ENCODE measurements around the gene PGAP1. TPM values are rescaled to one million over a fixed set of nuclear protein-coding genes. Genes with fewer than 3 reads are reported as not detected.
A peak's percentile ranks its signal among the peaks of the same experiment; 100 is the strongest.

PGAP1 gene
- polyA plus RNA-seq (ENCODE audit: low read depth in 6 of 6), result under 1 TPM in 3 of 6 donors, not detected in 3; 0.22 to 0.39 (median 0.32) TPM

- no peaks in the 10 kb centered on the region for H3K9me3 Mint-ChIP-seq
- peak within 1 kb of the TSS; percentile 40 to 97 (median 91) for H3K27ac Mint-ChIP-seq
- no peaks in the 10 kb centered on the region for H3K36me3 Mint-ChIP-seq
- peak within 1 kb of the TSS; percentile 86 to 99 (median 96) for H3K4me3 Mint-ChIP-seq
- peak; percentile 84 for DNase-seq
- peak; percentile 86 to 88 for ATAC-seq (ENCODE audit: low read depth in 2 of 2)
- peaks cover 7 to 23% (median 16%) of the 10 kb centered on the region in 3 donors for H3K4me1 Mint-ChIP-seq
- H3K27me3 Mint-ChIP-seq, result peaks cover 0 to 11% (median 4%) of the 10 kb centered on the region in 3 donors
These were observed at the start of gene PGAP1 for GRCh38 chr2:196926562-196927375. PGAP1 (minus strand) TSS chr2:196926707; CDS start chr2:196926616, 91 bp downstream.

GRCh38 chr2:196974970-196975369 is 48.5 kb upstream of the PGAP1 start:
- H3K36me3 Mint-ChIP-seq, result no peaks in the 10 kb centered on the region
- H3K4me3 Mint-ChIP-seq, result no peak overlapping the region
- no peaks in the 10 kb centered on the region for H3K27me3 Mint-ChIP-seq
- peak overlapping the region in 1 of 6 donors; percentile 74 for H3K27ac Mint-ChIP-seq
- ATAC-seq (ENCODE audit: low read depth in 2 of 2), result no peak
- DNase-seq, result no peak
- peaks cover 0 to 7% (median 0%) of the 10 kb centered on the region in 7 donors for H3K9me3 Mint-ChIP-seq
- peaks cover 0 to 4% (median 0%) of the 10 kb centered on the region in 3 donors for H3K4me1 Mint-ChIP-seq

GRCh38 chr2:196971574-196972279 is 45.2 kb upstream of the PGAP1 start:
- H3K4me1 Mint-ChIP-seq, result no peaks in the 10 kb centered on the region
- ATAC-seq (ENCODE audit: low read depth in 2 of 2), result no peak
- DNase-seq, result no peak
- no peak overlapping the region for H3K27ac Mint-ChIP-seq
- peaks cover 0 to 5% (median 0%) of the 10 kb centered on the region in 7 donors for H3K9me3 Mint-ChIP-seq
- H3K4me3 Mint-ChIP-seq, result peak overlapping the region in 1 of 8 donors; percentile 44
- no peaks in the 10 kb centered on the region for H3K27me3 Mint-ChIP-seq
- peaks cover 0 to 7% of the 10 kb centered on the region in 2 donors for H3K36me3 Mint-ChIP-seq

- no peaks in the 10 kb centered on the region for H3K4me1 Mint-ChIP-seq
- H3K27me3 Mint-ChIP-seq, result no peaks in the 10 kb centered on the region
- H3K36me3 Mint-ChIP-seq, result peaks cover 0 to 7% of the 10 kb centered on the region in 2 donors
- no peak overlapping the region for H3K4me3 Mint-ChIP-seq
- DNase-seq, result no peak
- ATAC-seq (ENCODE audit: low read depth in 2 of 2), result no peak
- H3K27ac Mint-ChIP-seq, result no peak overlapping the region
- H3K9me3 Mint-ChIP-seq, result peaks cover 0 to 5% (median 0%) of the 10 kb centered on the region in 7 donors
These were observed 43.6 kb upstream of the PGAP1 start for GRCh38 chr2:196970099-196970498.

GRCh38 chr2:196968516-196968915 is 42.0 kb upstream of the PGAP1 start:
- ATAC-seq (ENCODE audit: low read depth in 2 of 2) (no peak), DNase-seq (no peak)
- Mint-ChIP-seq H3K4me1 (no peaks in the 10 kb centered on the region), H3K9me3 (peaks cover 0 to 5% (median 0%) of the 10 kb centered on the region in 7 donors), H3K4me3 (no peak overlapping the region), H3K27ac (no peak overlapping the region), H3K27me3 (no peaks in the 10 kb centered on the region), H3K36me3 (peaks cover 0 to 7% of the 10 kb centered on the region in 2 donors)

GRCh38 chr2:196967775-196968174 is 41.3 kb upstream of the PGAP1 start:
- no peak for ATAC-seq (ENCODE audit: low read depth in 2 of 2)
- no peak for DNase-seq
- Mint-ChIP-seq H3K4me1 (no peaks in the 10 kb centered on the region), H3K27ac (no peak overlapping the region), H3K36me3 (peaks cover 0 to 7% of the 10 kb centered on the region in 2 donors), H3K27me3 (no peaks in the 10 kb centered on the region), H3K9me3 (peaks cover 0 to 5% (median 0%) of the 10 kb centered on the region in 7 donors), H3K4me3 (no peak overlapping the region)

- Mint-ChIP-seq H3K4me3 (no peak overlapping the region), H3K36me3 (peaks cover 5 to 7% of the 10 kb centered on the region in 2 donors), H3K4me1 (no peaks in the 10 kb centered on the region), H3K27me3 (no peaks in the 10 kb centered on the region), H3K9me3 (peaks cover 0 to 5% (median 0%) of the 10 kb centered on the region in 7 donors), H3K27ac (no peak overlapping the region)
- no peak for ATAC-seq (ENCODE audit: low read depth in 2 of 2)
- no peak for DNase-seq
These were observed 40.6 kb upstream of the PGAP1 start for GRCh38 chr2:196967116-196967515.

GRCh38 chr2:196966061-196966460 is 39.6 kb upstream of the PGAP1 start:
- no peak for ATAC-seq (ENCODE audit: low read depth in 2 of 2)
- H3K4me1 Mint-ChIP-seq, result no peaks in the 10 kb centered on the region
- no peak overlapping the region for H3K4me3 Mint-ChIP-seq

GRCh38 chr2:196965651-196966050 is 39.1 kb upstream of the PGAP1 start:
- Mint-ChIP-seq H3K27me3 (no peaks in the 10 kb centered on the region), H3K4me1 (no peaks in the 10 kb centered on the region), H3K4me3 (no peak overlapping the region), H3K27ac (no peak overlapping the region), H3K9me3 (peaks cover 0 to 5% (median 0%) of the 10 kb centered on the region in 7 donors), H3K36me3 (peaks cover 5 to 7% of the 10 kb centered on the region in 2 donors)
- ATAC-seq (ENCODE audit: low read depth in 2 of 2), result no peak
- no peak for DNase-seq

More at GRCh38 chr2:196966061-196966460, 39.6 kb upstream of the PGAP1 start:
- Mint-ChIP-seq H3K27ac (no peak overlapping the region), H3K36me3 (peaks cover 5 to 7% of the 10 kb centered on the region in 2 donors), H3K27me3 (no peaks in the 10 kb centered on the region), H3K9me3 (peaks cover 0 to 5% (median 0%) of the 10 kb centered on the region in 7 donors)
- no peak for DNase-seq

- ATAC-seq (ENCODE audit: low read depth in 2 of 2) (no peak), DNase-seq (no peak)
- H3K36me3 Mint-ChIP-seq, result peaks cover 5 to 7% of the 10 kb centered on the region in 2 donors
- no peak overlapping the region for H3K4me3 Mint-ChIP-seq
- peaks cover 0 to 5% (median 0%) of the 10 kb centered on the region in 7 donors for H3K9me3 Mint-ChIP-seq
- no peaks in the 10 kb centered on the region for H3K27me3 Mint-ChIP-seq
- no peaks in the 10 kb centered on the region for H3K4me1 Mint-ChIP-seq
- no peak overlapping the region for H3K27ac Mint-ChIP-seq
These were observed 37.5 kb upstream of the PGAP1 start for GRCh38 chr2:196963961-196964360.

- peaks cover 0 to 5% (median 0%) of the 10 kb centered on the region in 7 donors for H3K9me3 Mint-ChIP-seq
- ATAC-seq (ENCODE audit: low read depth in 2 of 2) (no peak), DNase-seq (no peak)
- H3K27me3 Mint-ChIP-seq, result no peaks in the 10 kb centered on the region
- H3K4me1 Mint-ChIP-seq, result no peaks in the 10 kb centered on the region
- H3K27ac Mint-ChIP-seq, result no peak overlapping the region
- peaks cover 5 to 6% of the 10 kb centered on the region in 2 donors for H3K36me3 Mint-ChIP-seq
- no peak overlapping the region for H3K4me3 Mint-ChIP-seq
These were observed 36.5 kb upstream of the PGAP1 start for GRCh38 chr2:196963043-196963442.

GRCh38 chr2:196962325-196962724 is 35.8 kb upstream of the PGAP1 start:
- no peak overlapping the region for H3K27ac Mint-ChIP-seq
- H3K9me3 Mint-ChIP-seq, result peaks cover 0 to 1% (median 0%) of the 10 kb centered on the region in 7 donors
- DNase-seq, result no peak
- H3K4me1 Mint-ChIP-seq, result no peaks in the 10 kb centered on the region
- H3K4me3 Mint-ChIP-seq, result no peak overlapping the region
- no peaks in the 10 kb centered on the region for H3K27me3 Mint-ChIP-seq
- peaks cover 0 to 5% of the 10 kb centered on the region in 2 donors for H3K36me3 Mint-ChIP-seq
- no peak for ATAC-seq (ENCODE audit: low read depth in 2 of 2)

GRCh38 chr2:196961889-196962288 is 35.4 kb upstream of the PGAP1 start:
- no peak overlapping the region for H3K4me3 Mint-ChIP-seq
- H3K9me3 Mint-ChIP-seq, result peaks cover 0 to 1% (median 0%) of the 10 kb centered on the region in 7 donors
- ATAC-seq (ENCODE audit: low read depth in 2 of 2) (no peak), DNase-seq (no peak)
- no peaks in the 10 kb centered on the region for H3K4me1 Mint-ChIP-seq
- no peak overlapping the region for H3K27ac Mint-ChIP-seq
- H3K27me3 Mint-ChIP-seq, result no peaks in the 10 kb centered on the region
- peaks cover 0 to 5% of the 10 kb centered on the region in 2 donors for H3K36me3 Mint-ChIP-seq

All from naive B cell (primary cell).